Activated T-cell treated with anti-CD3 and anti-CD28 coated beads for 1 hour (primary cell): ENCODE measurements around the gene CABP1.
"Not testable (repeated sequence)": the region's sequence is repeated elsewhere in the genome, so short reads cannot be mapped to it uniquely, and the experiment has no call there.

ENCODE experiments used
- DNase-seq: peaks from one replicate; pipeline ENCODE4 v3.0.0-alpha.2; 2020; ENCODE audit warnings: low read depth

Gene CABP1

DNA sequence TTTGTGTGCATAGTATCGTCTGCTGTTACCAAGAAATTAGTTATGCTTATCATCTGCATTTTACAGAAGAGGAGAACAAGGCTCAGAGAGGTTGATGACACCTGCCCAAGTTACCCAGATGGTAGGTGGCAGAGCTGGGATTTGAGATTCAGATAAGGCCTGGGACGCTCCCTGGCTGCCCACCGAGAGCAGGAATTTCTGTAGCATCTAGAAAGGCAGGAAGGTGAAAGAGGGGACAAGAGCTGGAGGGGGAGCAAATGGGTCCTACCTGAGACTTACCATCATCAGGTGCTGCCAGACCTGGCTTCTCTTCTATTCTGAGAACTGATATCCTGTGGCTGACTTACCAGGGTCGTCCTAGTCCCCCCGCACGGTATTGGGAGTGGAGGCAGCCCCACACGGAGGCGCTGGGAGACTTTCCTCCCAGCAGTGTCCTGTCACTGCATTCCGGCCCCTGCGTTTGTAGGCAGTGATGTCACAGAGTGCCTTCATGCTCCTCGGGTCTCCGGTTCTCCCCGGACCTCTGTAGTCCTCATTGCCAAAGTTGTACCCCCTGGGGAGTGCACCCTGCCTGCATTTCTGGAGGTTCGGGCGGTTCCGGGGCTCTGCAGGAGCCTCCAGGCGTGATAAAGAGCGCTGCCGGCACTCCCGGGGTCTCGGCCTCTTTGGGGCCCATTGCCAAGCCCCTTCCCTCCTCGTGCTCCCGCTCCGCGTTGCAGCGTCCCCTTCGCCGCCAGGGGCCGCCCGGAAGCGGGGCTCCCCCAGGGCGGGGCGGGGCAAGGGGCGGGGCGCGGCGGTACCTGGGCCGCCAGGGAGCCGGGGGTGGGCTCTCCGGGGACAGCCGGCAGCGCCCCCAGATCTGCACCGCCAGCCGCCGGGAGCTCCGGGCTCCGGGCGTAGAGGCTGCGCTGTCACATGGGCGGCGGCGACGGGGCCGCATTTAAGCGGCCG, at the start of gene CABP1:
CABP1 (plus strand) TSS at position 856 of the 951 bp plus-strand sequence; CDS start at position 916, 60 bp downstream.
- peak; percentile 68 for DNase-seq

DNA sequence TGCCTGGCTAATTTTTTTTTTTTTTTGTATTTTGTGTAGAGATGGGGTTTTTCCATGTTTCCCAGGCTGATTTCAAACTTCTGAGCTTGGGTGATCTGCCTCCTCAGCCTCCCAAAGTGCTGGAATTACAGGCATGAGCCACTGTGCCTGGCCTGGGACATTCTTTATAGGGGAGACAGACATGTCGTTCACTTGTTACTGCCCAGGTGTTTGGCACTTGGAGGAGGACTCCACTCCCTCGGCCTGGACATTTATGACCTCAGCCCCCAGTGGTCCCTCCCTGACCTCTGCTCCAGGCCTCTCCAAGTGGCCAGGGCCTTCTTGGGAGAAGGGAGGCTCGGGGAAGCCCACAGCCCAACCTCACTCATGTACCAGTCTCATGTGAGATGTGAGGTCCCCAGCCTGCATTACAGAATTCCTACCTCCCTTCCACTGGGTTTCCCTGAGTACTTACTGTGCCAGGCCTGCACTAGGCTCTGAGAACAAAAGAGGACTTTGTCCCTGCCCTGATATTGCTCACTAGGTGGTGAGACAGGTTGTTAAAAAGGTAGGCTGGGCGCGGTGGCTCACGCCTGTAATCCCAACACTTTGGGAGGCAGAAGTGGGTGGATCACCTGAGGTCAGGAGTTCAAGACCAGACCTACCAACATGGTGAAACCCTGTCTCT, 49.6 kb upstream of the CABP1 start:
- DNase-seq, result no peak

DNA sequence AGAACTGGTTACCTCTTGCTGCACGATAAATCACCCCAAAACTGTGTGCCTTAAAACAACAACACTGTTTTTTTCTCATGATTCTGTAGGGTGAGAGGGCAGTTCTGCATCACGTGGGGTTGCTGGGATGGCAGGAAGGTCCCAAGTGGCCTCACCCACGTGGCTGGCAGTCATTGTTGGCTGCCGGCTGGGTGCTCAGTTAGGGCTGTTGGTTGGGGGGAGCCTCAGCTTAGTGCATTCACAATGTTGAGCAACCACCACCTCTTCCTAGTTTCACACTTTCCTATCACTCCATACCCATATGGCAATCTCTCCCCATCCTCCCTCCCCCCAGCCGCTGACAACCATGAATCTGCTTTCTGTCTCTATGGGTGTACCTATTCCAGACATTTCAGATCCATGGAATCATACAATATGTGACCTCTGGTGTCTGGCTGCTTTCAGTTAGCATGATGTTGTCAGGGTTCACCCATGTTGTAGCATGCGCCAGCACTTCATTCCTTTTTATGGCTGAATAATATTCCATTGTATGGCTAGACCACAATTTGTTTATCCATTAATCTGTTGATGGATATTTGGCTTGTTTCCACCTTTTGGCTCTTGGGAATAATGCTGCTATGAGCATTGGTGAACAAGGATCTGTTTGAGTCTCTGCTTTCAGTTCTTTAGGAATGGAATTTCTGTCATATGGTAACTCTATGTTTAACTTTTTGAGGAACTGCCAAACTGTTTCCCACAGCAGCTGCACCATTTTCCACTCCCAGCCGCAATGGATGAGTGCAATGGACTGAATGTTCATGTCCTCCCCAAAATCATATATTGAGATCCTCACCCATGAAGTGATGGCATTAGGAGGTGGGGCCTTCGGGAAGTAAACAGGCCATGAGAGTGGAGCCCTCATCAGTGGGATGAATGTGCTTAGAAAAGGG, 48.0 kb upstream of the CABP1 start:
- no peak for DNase-seq

DNA sequence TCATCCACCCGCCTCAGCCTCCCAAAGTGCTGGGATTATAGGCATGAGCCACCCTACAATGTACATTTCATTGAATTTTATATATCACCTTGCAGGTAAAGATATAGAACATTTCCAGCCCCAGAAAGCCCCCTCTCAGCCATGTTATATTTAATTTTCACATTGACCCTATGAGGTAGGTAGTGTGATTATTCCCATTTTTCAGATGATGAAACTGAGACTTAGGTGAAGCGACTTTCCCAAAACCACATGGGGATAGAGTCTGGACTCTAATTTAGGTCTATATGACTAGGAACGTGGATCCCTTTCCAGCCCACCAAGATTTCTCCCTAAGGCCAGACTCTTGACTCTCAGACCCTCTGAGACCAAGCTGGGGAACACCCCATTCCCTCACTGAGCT, 43.5 kb upstream of the CABP1 start:
- DNase-seq, result no peak

DNA sequence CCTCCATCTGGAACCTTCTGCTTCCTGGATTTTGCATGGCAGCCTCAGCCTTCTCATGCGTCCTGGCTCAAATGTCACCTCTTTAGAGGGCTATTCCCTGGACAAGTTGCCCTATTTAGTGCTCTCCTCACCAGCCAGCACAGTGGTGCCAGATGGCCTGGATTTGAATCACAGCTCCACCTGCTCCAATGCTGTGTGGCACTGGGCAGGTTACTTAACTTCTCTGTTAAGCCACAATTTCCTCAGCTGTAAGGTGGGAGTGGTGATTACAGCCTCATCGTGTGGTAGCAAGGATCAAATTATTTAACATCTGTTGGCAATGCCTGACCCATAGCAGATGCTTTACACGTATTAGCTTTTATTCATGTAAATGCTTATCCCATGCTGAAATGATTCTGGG, 42.6 kb upstream of the CABP1 start:
- DNase-seq, result no peak

DNA sequence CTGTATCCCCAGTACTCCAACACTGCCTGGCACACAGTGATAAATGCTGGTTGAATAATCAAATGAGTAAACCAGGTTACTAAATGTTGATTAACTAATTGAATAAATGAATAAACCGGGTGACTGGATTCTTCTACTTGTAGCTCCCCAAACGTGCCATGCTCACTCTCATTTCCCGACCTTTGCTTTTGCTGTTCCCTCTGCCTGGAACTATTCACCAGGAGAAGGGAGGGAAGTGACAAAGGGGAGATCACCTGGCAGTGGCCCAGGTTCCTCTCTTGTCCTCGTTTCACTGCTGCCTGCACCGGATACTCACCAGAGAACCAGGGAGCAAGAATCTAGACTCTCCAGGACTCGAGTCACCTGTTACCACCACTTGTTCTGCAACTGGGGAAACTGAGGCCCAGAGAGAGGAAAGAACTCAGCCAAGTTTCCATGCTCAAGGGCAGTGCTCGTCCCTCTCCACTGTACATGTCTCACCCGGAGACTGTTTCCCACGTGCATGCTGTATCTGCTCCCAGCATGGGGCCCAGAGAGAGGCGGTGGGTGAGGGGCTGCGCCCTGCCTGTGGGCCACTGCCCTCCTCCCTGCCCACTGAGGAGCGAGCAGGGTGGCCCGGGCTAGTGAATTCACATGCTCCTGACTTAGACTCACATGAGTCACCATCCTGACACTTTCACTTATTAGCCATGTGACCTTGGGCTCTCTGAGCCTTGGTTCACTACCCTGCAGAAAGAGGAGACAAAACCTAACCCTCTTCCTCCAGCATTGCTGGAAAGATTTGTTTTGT, 41.6 kb upstream of the CABP1 start:
- DNase-seq, result no peak

DNA sequence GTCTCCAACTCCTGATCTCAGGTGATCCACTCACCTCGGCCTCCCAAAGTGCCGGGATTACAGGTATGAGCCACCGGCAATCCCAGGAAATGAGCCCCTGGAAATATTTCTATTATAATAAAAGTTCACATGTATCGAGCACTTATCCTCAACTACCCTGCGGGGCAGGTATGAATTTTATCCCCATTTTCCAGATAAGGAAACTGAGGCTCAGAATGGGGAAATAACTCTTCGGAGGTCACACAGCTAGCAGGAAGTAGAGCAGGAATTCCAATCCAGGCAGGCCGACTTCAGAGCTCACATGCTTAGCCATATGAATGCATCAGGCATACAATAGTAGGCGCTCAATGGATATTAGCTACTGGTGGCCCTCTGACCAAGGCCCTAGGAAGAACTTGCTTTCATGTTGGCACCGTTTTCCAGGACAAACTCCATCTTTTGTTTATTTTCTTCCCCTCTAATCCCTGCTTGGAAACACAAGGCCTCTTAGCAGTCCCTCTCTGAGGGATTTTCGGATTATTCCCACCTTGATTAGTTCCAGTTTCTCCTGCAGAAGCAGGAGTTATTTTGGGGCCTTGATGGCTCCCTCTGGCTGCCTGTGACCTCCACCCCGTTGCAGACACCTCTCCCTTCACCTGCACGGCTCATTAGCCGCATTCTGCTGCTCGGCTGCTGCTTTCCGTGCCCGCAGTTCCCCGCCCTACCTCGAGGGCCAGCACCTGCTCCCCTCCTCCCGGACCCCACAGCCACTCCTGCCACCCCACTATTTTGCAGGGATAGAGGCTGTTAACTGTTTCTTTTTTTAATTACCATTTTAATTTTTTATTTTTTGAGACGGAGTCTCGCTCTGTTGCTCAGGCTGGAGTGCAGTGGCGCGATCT, 40.5 kb upstream of the CABP1 start:
- DNase-seq, result no peak

DNA sequence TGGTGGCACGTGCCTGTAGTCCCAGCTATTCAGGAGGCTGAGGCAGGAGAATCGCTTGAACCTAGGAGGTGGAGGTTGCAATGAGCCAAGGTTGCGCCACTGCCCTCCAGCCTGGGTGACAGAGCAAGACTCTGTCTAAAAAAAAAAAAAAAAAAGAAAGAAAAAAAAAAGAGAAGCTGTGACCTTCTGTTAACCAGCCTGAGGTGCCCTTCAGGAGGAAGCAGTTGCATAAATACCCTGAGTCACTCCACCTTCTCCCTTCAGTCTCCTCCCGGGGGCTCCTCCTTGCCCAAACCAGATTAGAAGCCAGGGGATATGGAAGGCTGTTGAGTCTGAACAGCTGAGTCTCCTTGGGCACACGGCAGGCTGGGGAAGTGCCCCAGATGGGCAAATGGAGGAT, 38.0 kb upstream of the CABP1 start:
- not testable (repeated sequence) for DNase-seq

DNA sequence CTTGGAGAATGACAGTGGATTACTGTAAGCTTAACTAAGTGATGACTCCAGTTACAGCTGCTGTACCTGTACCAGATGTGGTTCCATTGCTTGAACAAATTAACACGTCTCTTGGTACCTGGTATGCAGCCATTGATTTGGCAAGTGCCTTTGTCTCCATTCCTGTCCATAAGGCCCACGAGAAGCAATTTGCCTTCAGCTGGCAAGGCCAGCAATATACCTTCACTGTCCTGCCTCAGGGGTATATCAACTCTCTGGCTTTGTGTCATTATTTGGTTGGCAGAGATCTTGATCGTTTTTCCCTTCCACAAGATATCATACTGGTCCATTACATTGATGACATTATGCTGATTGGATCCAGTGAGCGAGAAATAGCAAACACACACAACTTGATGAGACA, 29.9 kb upstream of the CABP1 start:
- no peak for DNase-seq

DNA sequence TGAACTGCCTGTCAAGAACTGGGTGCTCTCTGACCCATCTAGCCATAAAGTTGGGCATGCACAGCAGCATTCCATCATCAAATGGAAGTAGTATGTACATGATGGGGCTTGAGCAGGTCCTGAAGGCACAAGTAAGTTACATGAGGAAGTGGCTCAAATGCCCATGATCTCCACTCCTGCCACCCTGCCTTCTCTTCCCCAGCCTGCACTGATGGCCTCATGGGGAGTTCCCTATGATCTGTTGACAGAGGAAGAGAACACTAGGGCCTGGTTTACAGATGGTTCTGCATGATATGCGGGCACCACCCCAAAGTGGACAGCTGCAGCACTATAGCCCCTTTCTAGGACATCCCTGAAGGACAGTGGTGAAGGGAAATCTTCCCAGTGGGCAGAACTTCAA, 28.9 kb upstream of the CABP1 start:
- DNase-seq, result not testable (repeated sequence)

DNA sequence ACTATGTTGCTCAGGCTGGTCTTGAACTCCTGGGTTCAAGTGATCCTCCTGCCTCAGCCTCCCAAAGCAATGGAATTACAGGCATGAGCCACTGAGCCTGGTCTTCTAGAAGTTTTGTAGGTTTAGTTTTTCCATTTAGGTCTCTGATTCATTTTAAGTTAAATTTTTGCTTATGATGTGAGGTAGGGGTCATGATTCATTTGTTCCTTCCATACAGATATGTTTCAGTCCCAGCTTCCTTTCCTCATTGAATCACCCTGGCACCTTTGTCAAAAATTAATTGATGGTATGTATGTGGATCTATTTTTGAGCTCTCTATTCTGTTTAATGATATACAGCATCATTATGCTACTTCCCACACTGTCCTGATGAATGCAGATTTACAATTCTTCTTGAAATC, 25.6 kb upstream of the CABP1 start:
- no peak for DNase-seq

DNA sequence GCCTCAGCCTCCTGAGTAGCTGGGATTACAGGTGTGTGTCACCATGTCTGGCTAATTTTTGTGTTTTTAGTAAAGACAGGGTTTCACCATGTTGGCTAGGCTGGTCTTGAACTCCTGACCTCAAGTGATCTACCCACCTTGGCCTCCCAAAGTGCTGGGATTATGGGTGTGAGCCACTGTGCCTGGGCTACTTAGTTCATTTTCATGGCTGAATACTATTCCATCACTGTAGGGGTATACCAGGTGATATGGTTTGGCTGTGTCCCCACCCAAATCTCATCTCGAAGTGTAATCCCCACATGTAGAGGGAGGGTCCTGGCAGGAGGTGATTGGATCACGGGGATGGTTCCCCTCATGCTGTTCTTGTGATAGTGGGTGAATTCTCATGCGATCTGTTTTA, 23.2 kb upstream of the CABP1 start:
- DNase-seq, result not testable (repeated sequence)

DNA sequence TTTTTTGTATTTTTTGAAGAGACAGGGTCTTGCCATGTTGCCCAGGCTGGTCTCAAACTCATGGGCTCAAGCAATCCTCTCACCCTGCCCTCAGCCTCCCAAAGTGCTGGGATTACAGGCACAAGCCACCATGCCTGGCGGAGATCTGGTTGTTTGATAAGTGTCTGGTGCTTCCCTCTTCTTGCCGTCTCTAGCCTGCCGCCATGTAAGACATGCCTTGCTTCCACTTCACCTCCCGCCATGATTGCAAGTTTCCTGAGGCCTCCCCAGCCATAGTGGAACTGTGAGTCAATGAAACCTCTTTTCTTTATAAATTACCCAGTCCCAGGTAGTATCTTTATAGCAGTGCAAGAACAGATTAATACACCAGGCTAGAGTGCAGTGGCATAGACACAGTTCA, 22.7 kb upstream of the CABP1 start:
- not testable (repeated sequence) for DNase-seq

DNA sequence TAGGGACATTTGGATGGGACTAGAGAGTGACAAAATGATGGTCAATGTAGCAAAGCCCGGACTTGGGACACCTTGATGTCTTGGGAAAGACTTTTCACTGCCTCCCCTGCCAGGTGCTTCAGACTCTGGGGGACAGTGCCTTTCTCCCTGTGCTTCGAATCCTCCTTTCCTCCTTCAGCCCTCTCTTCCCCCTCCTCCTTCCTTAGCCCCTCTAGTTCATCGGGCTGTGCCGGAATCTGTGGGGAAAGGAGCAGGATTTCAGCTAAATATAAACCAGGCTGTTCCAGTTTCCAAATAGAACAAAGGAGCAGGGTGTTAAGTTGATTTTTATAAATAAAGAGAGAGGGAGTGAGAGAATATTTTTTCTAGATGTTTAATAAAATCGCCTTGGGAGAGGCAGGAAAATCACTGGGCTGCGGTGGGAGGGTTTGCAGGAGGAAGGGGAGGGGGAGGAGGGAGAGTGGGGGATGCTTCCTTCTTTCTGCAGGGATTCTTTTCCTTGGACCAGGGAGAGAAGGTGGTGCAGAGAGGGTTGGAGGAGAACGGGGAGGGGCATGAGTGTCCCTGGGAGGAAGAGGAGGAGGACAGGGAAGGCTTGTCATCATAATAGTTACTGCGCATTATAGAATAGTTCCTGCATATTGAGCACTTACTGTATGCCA, 21.3 kb upstream of the CABP1 start:
- no peak for DNase-seq

DNA sequence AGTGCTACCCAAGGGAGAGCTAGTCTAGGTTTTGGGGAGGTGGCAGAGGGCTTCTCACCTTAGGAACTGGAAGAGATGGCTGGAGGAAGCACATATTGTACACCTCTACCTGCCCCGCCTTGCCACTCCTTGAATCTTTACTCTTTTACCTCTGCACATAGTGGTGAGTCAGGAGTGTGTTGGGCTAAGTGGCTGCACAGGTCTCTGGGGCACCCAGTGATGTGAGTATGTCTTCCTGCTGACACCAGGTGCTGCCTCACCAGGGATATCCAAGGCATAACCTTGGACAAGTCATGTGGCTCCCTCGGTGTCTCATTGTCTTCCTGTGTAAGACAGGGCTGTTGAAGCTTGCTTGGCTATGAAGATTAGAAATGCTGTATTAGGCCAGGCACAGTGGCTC, 19.8 kb upstream of the CABP1 start:
- DNase-seq, result no peak

DNA sequence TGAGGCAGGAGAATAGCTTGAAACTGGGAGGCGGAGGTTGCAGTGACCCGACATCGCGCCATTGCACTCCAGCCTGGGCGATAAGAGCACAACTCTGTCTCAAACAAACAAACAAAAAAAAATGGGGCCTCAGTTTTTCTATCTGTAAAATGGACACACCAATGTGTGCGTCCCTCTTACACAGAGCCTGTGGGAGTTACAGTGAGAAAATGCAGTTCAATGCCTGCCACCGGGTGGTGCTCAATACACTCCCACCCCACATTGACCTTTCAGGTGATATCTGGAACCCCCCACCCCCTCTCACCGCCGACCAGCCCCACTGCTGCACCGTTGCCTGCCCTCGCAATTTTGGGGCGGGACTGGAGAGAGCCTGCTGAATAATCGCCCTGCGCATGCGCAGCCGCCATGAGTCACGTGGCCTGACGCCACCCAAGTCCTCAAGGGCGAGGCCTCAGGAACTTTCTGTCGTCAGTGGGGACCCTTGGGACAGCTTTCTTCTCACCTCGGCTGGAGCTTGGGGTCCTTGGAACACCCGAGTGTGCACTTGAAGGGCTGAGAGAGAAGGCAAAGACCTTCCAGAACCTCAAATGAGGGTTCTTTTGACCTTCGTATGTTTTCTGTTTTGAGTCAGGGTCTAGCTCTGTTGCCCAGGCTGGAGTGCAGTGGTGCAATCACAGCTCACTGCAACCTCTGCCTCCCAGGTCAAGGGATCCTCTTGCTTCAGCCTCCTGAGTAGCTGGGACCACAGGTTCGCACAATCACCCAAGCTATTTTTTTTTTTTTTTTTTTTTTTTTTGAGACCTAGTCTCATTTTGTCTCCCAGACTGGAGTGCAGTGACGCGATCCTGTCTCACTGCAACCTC, 14.6 kb upstream of the CABP1 start:
- no peak for DNase-seq

DNA sequence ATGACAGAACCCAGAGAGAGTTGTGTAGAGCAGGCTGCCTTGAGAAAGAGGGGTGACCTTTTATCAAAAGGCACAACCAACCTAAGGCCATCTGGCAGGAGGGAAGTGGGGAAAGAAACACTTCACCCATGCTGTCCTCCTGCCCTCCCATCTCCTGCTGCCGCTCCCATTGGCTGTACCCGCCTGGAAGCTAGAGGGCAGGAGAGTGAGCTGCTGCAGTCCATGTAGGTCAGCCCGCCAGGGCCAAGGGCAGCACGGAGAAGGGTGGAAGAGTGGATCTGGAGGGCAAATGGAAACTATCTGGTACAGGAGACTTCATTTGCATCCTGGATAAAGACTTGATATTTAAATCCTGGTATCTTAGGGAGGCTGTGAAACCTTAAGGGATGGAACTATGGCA, 11.5 kb upstream of the CABP1 start:
- no peak for DNase-seq

DNA sequence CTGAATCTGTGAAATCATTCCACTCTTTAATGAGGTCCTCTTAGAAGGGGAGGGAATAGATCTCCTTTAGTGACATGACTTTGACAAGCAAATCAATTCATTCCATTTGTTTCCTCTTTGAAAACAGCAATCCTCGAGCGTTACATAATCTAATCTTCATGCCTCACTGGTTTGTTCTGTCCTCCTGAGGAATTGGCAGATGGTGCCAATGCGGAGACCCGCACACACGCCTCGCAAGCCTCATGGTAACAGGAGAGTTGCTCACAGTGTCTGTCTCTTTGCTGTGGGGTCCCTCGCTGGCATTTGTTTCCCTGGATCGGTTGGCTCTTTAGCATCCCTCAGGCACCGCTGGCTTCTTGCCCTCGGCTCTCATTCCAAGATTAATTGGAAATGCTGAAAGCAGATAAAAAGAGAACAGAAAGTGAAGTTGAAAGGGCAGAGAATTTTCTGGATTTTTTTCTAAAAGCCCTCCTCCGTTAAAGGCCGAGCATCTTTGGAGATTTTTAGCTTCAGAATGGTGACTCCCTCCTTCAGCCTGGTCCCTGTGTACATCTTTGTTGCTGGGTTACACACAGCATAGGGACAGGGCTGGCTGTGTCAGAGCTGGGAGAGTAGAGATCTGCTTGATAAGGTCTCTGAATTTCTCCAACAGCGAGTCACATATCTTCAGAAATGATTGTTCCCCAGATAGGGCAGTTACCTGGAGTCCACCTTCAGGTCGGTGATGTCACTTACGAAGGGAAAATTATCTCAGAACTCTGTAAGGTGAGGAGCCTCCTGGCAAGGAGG, 10.1 kb upstream of the CABP1 start:
- DNase-seq, result no peak
